Endothelial cell of umbilical vein (primary cell): ENCODE results near the gene GNA12. TPM values are rescaled to one million over a fixed set of nuclear protein-coding genes. Genes with fewer than 3 reads are reported as not detected.

Experiments
- BruUV-seq: library from RNA; stranded (reverse); fragments of 400-500 nt; replicated peaks from 2 replicates; lab custom pipeline; 2021; lab: Mats Ljungman, UMichigan
- CTCF ChIA-PET: fragments of 300-600, 350-600 bp; sonication (Branson Sonifier 250); formaldehyde crosslinking; loops from one replicate; lab custom pipeline; 2021; ENCODE audit warnings: antibody characterized with exemption, inconsistent platforms; lab: Charles Lee
- POLR2A ChIA-PET: fragments of 300-600, 350-600 bp; sonication (Branson Sonifier 250); formaldehyde crosslinking; loops from one replicate; lab custom pipeline; 2021; ENCODE audit warnings: antibody characterized with exemption, inconsistent platforms; lab: Charles Lee
- DNase-seq: peaks from one replicate; pipeline ENCODE4 v3.0.0-alpha.2; 2011; ENCODE audit warnings: low read depth, low spot score
- FAIRE-seq: peaks from 2 replicates; lab custom pipeline; 2011; peaks lifted over from hg19 to GRCh38; lab: Jason Lieb, UNC
- H2AFZ ChIP-seq: 2 replicates; pipeline ENCODE4 v1.6.0; 2012; ENCODE audit warnings: low read depth, low read length, control low read depth, inconsistent platforms
- H3K27ac ChIP-seq: 2 replicates; pipeline ENCODE4 v1.5.1; 2011; ENCODE audit warnings: low read depth, mild to moderate bottlenecking, control low read depth, low read length, moderate library complexity; ENCODE audit not compliant: insufficient read depth
- H3K27me3 ChIP-seq, 2 experiments: 2 replicates each; pipeline versions ENCODE4 v1.6.0 to v1.6.1; 2011; ENCODE audit warnings: low read length in 2 of 2, mixed read lengths in 1 of 2; ENCODE audit not compliant: control insufficient read depth in 2 of 2, insufficient read depth in 2 of 2
- H3K36me3 ChIP-seq, 2 experiments: 2 replicates in 1 of 2; 3 replicates in 1 of 2; pipeline ENCODE4 v1.5.1; 2011; ENCODE audit warnings: low read length in 2 of 2, mild to moderate bottlenecking in 1 of 2, moderate library complexity in 1 of 2; ENCODE audit not compliant: control insufficient read depth in 2 of 2, insufficient read depth in 2 of 2; ENCODE audit errors: extremely low read depth in 1 of 2
- H3K4me1 ChIP-seq: 3 replicates; pipeline ENCODE4 v1.5.1; 2011; ENCODE audit warnings: mild to moderate bottlenecking, low read length; ENCODE audit not compliant: control insufficient read depth, insufficient read depth; ENCODE audit errors: extremely low read depth
- H3K4me2 ChIP-seq: 2 replicates; pipeline ENCODE4 v1.6.1; 2011; ENCODE audit warnings: low read length, control low read depth, mixed read lengths; ENCODE audit not compliant: insufficient read depth
- H3K4me3 ChIP-seq, 3 experiments: fragments of 200-600 bp in 1 of 3; sonication (generic), shearing (Covaris generic) in 1 of 3; replicated peaks in 1 of 3; 2 replicates each; pipeline ENCODE4 v1.5.1; 2011 to 2016; ENCODE audit warnings: control low read depth in 3 of 3, low read length in 3 of 3, mild to moderate bottlenecking in 2 of 3, inconsistent platforms in 1 of 3, low read depth in 1 of 3, moderate library complexity in 1 of 3; ENCODE audit not compliant: insufficient read depth in 1 of 3
- H3K79me2 ChIP-seq: 2 replicates; pipeline ENCODE4 v1.6.0; 2012; ENCODE audit warnings: low read length, inconsistent platforms; ENCODE audit not compliant: control insufficient read depth, insufficient read depth
- H3K9ac ChIP-seq: replicated peaks from 2 replicates; pipeline ENCODE3; 2011; ENCODE audit warnings: low read length, control low read depth; ENCODE audit not compliant: insufficient read depth; ENCODE audit errors: extremely low read depth
- H3K9me1 ChIP-seq: replicated peaks from 3 replicates; pipeline ENCODE4 v1.6.0; 2011; ENCODE audit warnings: mild to moderate bottlenecking, low read length; ENCODE audit not compliant: control insufficient read depth, insufficient read depth; ENCODE audit errors: extremely low read depth
- H3K9me3 ChIP-seq: replicated peaks from 2 replicates; pipeline ENCODE4 v1.5.1; 2012; ENCODE audit warnings: low read length, inconsistent platforms; ENCODE audit not compliant: control insufficient read depth, insufficient read depth
- H4K20me1 ChIP-seq: replicated peaks from 2 replicates; pipeline ENCODE3; 2011; ENCODE audit warnings: mild to moderate bottlenecking, low read length; ENCODE audit not compliant: control insufficient read depth, insufficient read depth; ENCODE audit errors: extremely low read depth
- EZH2 ChIP-seq: IDR thresholded peaks from 2 replicates; pipeline ENCODE4 v1.6.1; 2012; ENCODE audit warnings: borderline replicate concordance, low read depth, mild to moderate bottlenecking, moderate library complexity, low read length, inconsistent platforms; ENCODE audit not compliant: severe bottlenecking
- FOS ChIP-seq: IDR thresholded peaks from 2 replicates; pipeline ENCODE4 v1.6.1; 2011; ENCODE audit warnings: mild to moderate bottlenecking, low read length, moderate library complexity, borderline replicate concordance; ENCODE audit not compliant: insufficient read depth
- GATA2 ChIP-seq: IDR thresholded peaks from 2 replicates; pipeline ENCODE4 v1.7.0; 2011; ENCODE audit warnings: low read depth, mild to moderate bottlenecking, moderate library complexity, mixed read lengths, low read length; ENCODE audit not compliant: insufficient read length, insufficient read depth
- JUN ChIP-seq: IDR thresholded peaks from 2 replicates; pipeline ENCODE4 v1.6.1; 2011; ENCODE audit warnings: borderline replicate concordance, low read depth; ENCODE audit not compliant: insufficient read length, insufficient read depth
- MYC ChIP-seq: IDR thresholded peaks from one replicate; pipeline ENCODE4 v1.6.1; 2011; ENCODE audit warnings: mild to moderate bottlenecking, low read depth, low read length
- POLR2A ChIP-seq: IDR thresholded peaks from 2 replicates; pipeline ENCODE4 v1.6.1; 2012; ENCODE audit warnings: low read depth, mild to moderate bottlenecking, control low read depth, low read length
- POLR2AphosphoS5 ChIP-seq: IDR thresholded peaks from 2 replicates; pipeline ENCODE4 v1.6.1; 2012; ENCODE audit warnings: low read depth, mild to moderate bottlenecking, control low read depth, low read length, moderate library complexity; ENCODE audit not compliant: insufficient read depth
- dilution Hi-C: fragments of 300-500 bp; cut with MboI; formaldehyde crosslinking; loops from one replicate; pipeline ENCODE4 v1.15.0; 2019; ENCODE audit warnings: low sequenced_read_pairs; ENCODE audit not compliant: extremely low pct_ligation_motif_present
- intact Hi-C: fragments of 100-400 bp; cut with micrococcal nuclease; formaldehyde crosslinking; loops from one replicate; pipeline ENCODE4 v1.10.0; 2022
- polyA plus RNA-seq, 4 experiments: library from polyadenylated mRNA; depleted of rRNA in 3 of 4; stranded (reverse) in 3 of 4; unstranded in 1 of 4; fragments of >200 nt; gene quantifications; 2 replicates each; pipeline versions ENCODE4 v1.2.1 to v1.2.3, GENCODE V29; 2011 to 2012; ENCODE audit warnings: missing spikeins in 1 of 4
- total RNA-seq: library from RNA; stranded (reverse); gene quantifications from 2 replicates; pipeline ENCODE4 v1.2.3, GENCODE V29; 2021
- TF ChIP-seq, protein P1 (sequence below), 2 donors: IDR thresholded peaks; 1 replicate in 1 of 2; 2 replicates in 1 of 2; pipeline ENCODE4 v1.5.1; 2011; ENCODE audit warnings: low read length in 2 of 2, mild to moderate bottlenecking in 2 of 2, moderate library complexity in 2 of 2, control low read depth in 1 of 2, inconsistent platforms in 1 of 2, low read depth in 1 of 2; ENCODE audit not compliant: insufficient read depth in 1 of 2; ENCODE audit errors: extremely low read depth in 1 of 2

Gene GNA12
- total and polyA plus RNA-seq, 2 donors (not counting 3 experiments of a cell fraction or from before 2014, with no cell fraction given), result 63.0 to 75.1 TPM

DNA sequence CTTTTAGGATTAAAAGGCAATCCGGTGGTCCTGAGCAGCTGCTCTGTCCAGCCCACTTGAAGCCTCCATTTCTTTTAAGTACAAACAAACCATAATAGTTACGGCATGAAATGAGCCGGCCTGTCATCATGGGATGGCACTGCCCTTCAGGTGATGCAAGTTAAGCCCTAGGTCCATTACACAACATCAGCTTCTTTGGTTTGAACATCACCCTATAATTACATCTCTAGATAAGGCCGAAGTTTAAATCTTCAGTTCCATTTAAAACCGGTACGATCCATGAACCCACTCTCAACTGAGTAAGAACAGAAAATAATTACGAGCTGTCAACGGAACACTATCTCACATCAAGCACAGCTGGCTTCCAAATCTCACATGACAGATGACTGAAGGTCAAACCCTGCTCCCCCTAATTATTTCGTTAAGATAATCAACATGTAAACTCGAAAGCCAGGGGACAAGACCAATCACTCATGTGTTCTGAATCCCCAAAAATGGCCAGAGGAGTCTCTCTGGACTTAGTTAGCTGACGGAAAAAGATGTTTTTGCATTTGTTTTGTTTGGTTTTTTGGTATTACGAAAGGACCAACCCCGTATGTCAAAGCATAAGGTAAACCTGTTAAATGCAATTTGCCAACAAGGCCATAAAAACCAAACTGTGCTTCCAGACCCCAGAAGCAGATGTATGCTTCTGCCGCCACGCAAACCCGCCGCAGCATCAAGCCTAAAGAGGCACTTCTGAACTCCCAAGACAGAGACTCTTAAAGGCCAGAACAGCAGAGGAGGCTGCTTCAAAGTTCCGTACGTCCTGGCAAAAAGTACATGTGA is 10.8 kb downstream of the GNA12 start:
- no TSS peak for BruUV-seq
- peaks cover 16% of the 10 kb centered on the region for H3K4me1 ChIP-seq
- H3K9me3 ChIP-seq, result no peaks in the 10 kb centered on the region
- no peak overlapping the region for H3K27ac ChIP-seq
- no peak for FAIRE-seq
- ChIA-PET POLR2A (no interaction called here), CTCF (interaction anchor here (1.2 kb wide), 2 partner anchors 11 to 31 kb away, joined by 3 read pairs; no protein-coding TSS in a partner anchor)
- TF ChIP-seq POLR2A (no peak), POLR2AphosphoS5 (no peak), MYC (no peak), JUN (no peak), FOS (no peak), EZH2 (no peak), GATA2 (no peak)
- TF ChIP-seq, protein P1, sequence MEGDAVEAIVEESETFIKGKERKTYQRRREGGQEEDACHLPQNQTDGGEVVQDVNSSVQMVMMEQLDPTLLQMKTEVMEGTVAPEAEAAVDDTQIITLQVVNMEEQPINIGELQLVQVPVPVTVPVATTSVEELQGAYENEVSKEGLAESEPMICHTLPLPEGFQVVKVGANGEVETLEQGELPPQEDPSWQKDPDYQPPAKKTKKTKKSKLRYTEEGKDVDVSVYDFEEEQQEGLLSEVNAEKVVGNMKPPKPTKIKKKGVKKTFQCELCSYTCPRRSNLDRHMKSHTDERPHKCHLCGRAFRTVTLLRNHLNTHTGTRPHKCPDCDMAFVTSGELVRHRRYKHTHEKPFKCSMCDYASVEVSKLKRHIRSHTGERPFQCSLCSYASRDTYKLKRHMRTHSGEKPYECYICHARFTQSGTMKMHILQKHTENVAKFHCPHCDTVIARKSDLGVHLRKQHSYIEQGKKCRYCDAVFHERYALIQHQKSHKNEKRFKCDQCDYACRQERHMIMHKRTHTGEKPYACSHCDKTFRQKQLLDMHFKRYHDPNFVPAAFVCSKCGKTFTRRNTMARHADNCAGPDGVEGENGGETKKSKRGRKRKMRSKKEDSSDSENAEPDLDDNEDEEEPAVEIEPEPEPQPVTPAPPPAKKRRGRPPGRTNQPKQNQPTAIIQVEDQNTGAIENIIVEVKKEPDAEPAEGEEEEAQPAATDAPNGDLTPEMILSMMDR (IDR thresholded peaks at IDR 0.05; ENCODE audit: extremely low read depth in 1 of 2, insufficient read depth in 1 of 2, low read depth in 1 of 2, low read length in 2 of 2), result no peak
- intact Hi-C loops, result no loop called here
- no peaks in the 10 kb centered on the region for H3K9me1 ChIP-seq
- dilution Hi-C loops, result no loop called here
- no peaks in the 10 kb centered on the region for H3K27me3 ChIP-seq
- peaks cover 0 to 2% of the 10 kb centered on the region in 2 experiments for H3K36me3 ChIP-seq
- no peak for DNase-seq
- H3K79me2 ChIP-seq, result peaks cover 71% of the 10 kb centered on the region
- no peak overlapping the region for H3K4me3 ChIP-seq
- no peak overlapping the region for H3K4me2 ChIP-seq
- H4K20me1 ChIP-seq, result no peaks in the 10 kb centered on the region
- H2AFZ ChIP-seq, result no peak overlapping the region
- no peak overlapping the region for H3K9ac ChIP-seq
